KMS-11 (cell line): Measurements from ENCODE around the gene DLG2.
"Not testable (repeated sequence)": the region's sequence is repeated elsewhere in the genome, so short reads cannot be mapped to it uniquely, and the experiment has no call there.

Source experiments
- H2AFZ ChIP-seq: fragments of 200-600 bp; sonication (generic); 2 replicates; pipeline ENCODE4 v1.6.1; 2016; ENCODE audit warnings: antibody characterized with exemption, mixed run types, low read depth
- H3K27ac ChIP-seq: fragments of 200-600 bp; sonication (generic); 2 replicates; pipeline ENCODE4 v1.6.1; 2016; ENCODE audit warnings: mild to moderate bottlenecking, mixed run types
- H3K27me3 ChIP-seq: fragments of 200-600 bp; sonication (generic); 2 replicates; pipeline ENCODE4 v1.6.1; 2017; ENCODE audit warnings: mild to moderate bottlenecking, low read depth, mixed run types, moderate library complexity; ENCODE audit not compliant: insufficient read depth
- H3K36me3 ChIP-seq: fragments of 200-600 bp; sonication (generic); 2 replicates; pipeline ENCODE4 v1.6.1; 2017; ENCODE audit warnings: mild to moderate bottlenecking, mixed run types; ENCODE audit not compliant: insufficient read depth
- H3K4me1 ChIP-seq: fragments of 200-600 bp; sonication (generic); 2 replicates; pipeline ENCODE4 v1.6.1; 2016; ENCODE audit warnings: mild to moderate bottlenecking, low read depth, mixed run types; ENCODE audit not compliant: poor library complexity, severe bottlenecking
- H3K4me2 ChIP-seq: fragments of 200-600 bp; sonication (generic); 2 replicates; pipeline ENCODE4 v1.7.0; 2016; ENCODE audit warnings: mild to moderate bottlenecking, mixed run types
- H3K4me3 ChIP-seq: fragments of 200-600 bp; sonication (generic); IDR thresholded peaks from 2 replicates; pipeline ENCODE4 v1.6.1; 2017; ENCODE audit warnings: low read depth, low read length, mixed read lengths; ENCODE audit not compliant: insufficient read depth
- H3K79me2 ChIP-seq: fragments of 200-600 bp; sonication (generic); 2 replicates; pipeline ENCODE4 v1.6.1; 2016; ENCODE audit warnings: low read depth, mixed run types; ENCODE audit not compliant: insufficient read depth
- H3K9ac ChIP-seq: fragments of 200-600 bp; sonication (generic); 2 replicates; pipeline ENCODE4 v1.6.1; 2016; ENCODE audit warnings: mild to moderate bottlenecking, mixed run types
- H4K20me1 ChIP-seq: fragments of 200-600 bp; sonication (generic); 2 replicates; pipeline ENCODE4 v1.6.1; 2016; ENCODE audit warnings: mild to moderate bottlenecking, mixed run types; ENCODE audit not compliant: insufficient read depth
- TF ChIP-seq, protein P1 (sequence below): fragments of 200-600 bp; sonication (generic); conservative IDR thresholded peaks from 2 replicates; pipeline ENCODE4 v1.6.1; 2017; ENCODE audit warnings: low read depth, mild to moderate bottlenecking, antibody characterized with exemption, low read length, moderate library complexity, mixed read lengths

DLG2 gene

DNA sequence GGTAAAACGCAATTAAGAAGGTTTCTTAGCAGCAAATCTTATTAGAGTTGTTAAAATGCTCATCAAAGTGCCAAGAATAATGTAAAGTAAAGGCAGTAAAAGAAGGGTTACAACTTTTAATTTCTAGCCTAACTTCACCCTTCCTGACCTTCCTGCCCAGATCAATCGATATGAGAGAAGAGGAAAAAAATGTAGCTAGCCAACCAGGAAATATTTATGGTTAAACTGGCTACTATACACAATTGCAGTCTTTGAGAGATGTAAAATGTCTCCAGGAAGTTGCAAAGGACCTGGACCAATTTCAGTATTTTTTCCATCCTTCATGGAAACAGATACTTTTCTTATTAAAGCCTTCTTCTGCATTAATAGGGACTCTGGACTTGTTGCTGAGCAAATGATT is 2199.2 kb downstream of the DLG2 start:
- Histone ChIP-seq H3K4me3 (no peak overlapping the region), H3K4me1 (no peaks in the 10 kb centered on the region), H3K27me3 (no peaks in the 10 kb centered on the region), H2AFZ (no peak overlapping the region), H3K4me2 (no peak overlapping the region), H3K9ac (no peak overlapping the region), H3K36me3 (no peaks in the 10 kb centered on the region), H4K20me1 (no peaks in the 10 kb centered on the region), H3K79me2 (no peaks in the 10 kb centered on the region), H3K27ac (no peak overlapping the region)
- TF ChIP-seq, protein P1, sequence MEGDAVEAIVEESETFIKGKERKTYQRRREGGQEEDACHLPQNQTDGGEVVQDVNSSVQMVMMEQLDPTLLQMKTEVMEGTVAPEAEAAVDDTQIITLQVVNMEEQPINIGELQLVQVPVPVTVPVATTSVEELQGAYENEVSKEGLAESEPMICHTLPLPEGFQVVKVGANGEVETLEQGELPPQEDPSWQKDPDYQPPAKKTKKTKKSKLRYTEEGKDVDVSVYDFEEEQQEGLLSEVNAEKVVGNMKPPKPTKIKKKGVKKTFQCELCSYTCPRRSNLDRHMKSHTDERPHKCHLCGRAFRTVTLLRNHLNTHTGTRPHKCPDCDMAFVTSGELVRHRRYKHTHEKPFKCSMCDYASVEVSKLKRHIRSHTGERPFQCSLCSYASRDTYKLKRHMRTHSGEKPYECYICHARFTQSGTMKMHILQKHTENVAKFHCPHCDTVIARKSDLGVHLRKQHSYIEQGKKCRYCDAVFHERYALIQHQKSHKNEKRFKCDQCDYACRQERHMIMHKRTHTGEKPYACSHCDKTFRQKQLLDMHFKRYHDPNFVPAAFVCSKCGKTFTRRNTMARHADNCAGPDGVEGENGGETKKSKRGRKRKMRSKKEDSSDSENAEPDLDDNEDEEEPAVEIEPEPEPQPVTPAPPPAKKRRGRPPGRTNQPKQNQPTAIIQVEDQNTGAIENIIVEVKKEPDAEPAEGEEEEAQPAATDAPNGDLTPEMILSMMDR = no peak

DNA sequence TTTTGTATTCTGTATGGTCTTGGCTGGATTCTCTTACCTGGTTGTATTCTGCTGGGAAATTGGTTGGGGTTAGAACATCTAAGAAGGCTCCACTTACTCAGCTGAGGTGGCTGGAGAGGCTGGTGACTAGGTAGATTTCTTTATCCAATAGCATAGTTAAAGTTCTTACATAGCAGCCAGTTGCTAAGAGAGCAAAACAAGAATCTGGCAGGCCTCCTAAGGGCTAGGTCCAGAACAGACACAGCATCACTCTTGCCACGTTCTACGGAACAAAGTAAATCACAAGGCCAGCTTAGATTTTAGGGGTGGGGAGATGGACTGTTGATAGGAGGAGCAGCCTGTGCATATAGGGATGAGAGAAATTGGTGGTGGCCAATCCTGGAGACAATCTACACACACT is 2199.6 kb downstream of the DLG2 start:
- Histone ChIP-seq H3K27ac (no peak overlapping the region), H3K9ac (no peak overlapping the region), H3K27me3 (no peaks in the 10 kb centered on the region), H3K4me3 (no peak overlapping the region), H3K36me3 (no peaks in the 10 kb centered on the region), H3K79me2 (no peaks in the 10 kb centered on the region), H4K20me1 (no peaks in the 10 kb centered on the region), H3K4me2 (no peak overlapping the region), H2AFZ (no peak overlapping the region), H3K4me1 (no peaks in the 10 kb centered on the region)
- TF ChIP-seq, protein P1 = no peak

DNA sequence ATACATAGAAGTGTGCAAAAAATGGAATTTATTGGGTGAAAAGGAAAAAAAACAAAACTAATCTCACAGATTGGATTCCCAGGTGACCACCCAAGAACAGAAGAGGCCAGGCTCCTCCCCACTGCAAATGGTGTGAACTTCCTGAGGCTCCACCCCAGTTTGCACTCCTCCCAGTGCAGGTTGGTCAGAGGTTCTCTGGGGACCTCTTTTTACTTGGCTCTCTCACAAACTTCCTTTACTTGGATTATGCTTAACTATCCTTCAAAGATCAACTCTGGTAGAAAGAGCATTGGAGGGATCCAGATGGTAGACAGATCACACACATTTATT is 2202.0 kb downstream of the DLG2 start:
- Histone ChIP-seq H3K4me1 (no peaks in the 10 kb centered on the region), H3K27ac (no peak overlapping the region), H3K36me3 (no peaks in the 10 kb centered on the region)

DNA sequence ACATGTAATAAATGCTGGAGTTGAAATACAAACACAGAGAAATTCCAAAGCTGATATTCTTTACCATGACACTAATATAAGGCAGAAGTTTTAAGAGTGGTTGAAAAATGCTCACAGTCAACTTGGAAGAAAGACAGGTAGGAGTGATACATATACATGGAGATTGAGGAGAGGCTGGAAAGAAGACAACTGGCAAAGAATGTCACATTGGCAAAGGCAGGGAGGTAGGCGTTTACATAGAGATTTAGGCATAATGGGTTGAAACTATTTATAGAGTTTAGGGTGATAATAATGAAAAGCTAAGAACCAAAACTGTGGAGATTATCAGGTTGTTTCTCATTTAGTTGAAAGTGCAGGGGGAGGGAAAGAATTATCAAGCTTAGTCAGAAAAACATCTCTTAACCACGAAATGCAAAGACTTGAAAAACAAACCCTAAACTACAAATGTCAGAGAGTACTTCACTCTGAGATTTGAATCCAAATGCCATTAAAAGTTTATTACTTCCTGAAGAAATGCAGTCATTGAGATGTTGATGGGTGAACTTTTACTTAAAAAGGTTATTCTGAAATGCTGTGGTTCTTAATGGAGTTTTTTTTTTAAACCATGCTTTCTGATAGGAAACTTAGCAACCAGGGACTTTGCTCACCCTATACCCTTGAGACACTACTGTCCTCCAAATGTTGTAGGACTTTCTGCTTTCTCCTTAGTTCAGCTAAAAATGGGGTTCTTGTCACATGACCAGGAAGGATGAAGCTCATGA is 2202.6 kb downstream of the DLG2 start:
- Histone ChIP-seq H3K4me3 (no peak overlapping the region), H4K20me1 (no peaks in the 10 kb centered on the region), H3K4me1 (no peaks in the 10 kb centered on the region), H3K9ac (no peak overlapping the region), H3K27ac (no peak overlapping the region), H3K27me3 (no peaks in the 10 kb centered on the region), H3K79me2 (no peaks in the 10 kb centered on the region), H3K36me3 (no peaks in the 10 kb centered on the region), H3K4me2 (no peak overlapping the region), H2AFZ (no peak overlapping the region)
- TF ChIP-seq, protein P1 = no peak

More for the DNA sequence above, 2202.0 kb downstream of the DLG2 start:
- no peak overlapping the region for H2AFZ ChIP-seq
- H3K79me2 ChIP-seq = no peaks in the 10 kb centered on the region
- no peak overlapping the region for H3K4me3 ChIP-seq
- H3K9ac ChIP-seq = no peak overlapping the region
- TF ChIP-seq, protein P1 = no peak
- H3K27me3 ChIP-seq = no peaks in the 10 kb centered on the region
- no peaks in the 10 kb centered on the region for H4K20me1 ChIP-seq
- no peak overlapping the region for H3K4me2 ChIP-seq

DNA sequence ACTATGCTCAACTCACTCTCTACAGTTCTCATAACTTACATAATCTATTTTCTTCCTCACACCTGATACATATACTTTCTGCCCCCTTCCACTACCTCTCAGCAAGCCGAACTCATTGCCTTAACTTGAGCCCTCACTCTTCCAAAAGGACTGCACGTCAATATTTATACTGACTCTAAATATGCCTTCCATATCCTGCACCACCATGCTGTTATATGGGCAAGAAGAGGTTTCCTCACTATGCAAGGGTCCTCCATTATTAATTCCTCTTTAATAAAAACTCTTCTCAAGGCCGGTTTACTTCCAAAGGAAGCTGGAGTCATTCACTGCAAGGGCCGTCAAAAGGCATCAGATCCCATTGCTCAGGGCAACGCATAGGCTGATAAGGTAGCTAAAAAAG is 2204.5 kb downstream of the DLG2 start:
- not testable (repeated sequence) for H2AFZ ChIP-seq, H3K4me2 ChIP-seq, H4K20me1 ChIP-seq, H3K27ac ChIP-seq, H3K4me3 ChIP-seq, H3K4me1 ChIP-seq, H3K79me2 ChIP-seq, H3K27me3 ChIP-seq, H3K36me3 ChIP-seq, H3K9ac ChIP-seq
